C4-2B (cell line): ENCODE measurements around the gene ZNF346.

Source experiments
- ZFX ChIP-seq: fragments of 450-650 bp; IDR thresholded peaks from 2 replicates; pipeline ENCODE4 v1.6.1; 2017
- TF ChIP-seq, protein P1 (sequence below): fragments of 450-650 bp; conservative IDR thresholded peaks from 2 replicates; pipeline ENCODE4 v1.5.1; 2017; ENCODE audit warnings: mild to moderate bottlenecking

DNA sequence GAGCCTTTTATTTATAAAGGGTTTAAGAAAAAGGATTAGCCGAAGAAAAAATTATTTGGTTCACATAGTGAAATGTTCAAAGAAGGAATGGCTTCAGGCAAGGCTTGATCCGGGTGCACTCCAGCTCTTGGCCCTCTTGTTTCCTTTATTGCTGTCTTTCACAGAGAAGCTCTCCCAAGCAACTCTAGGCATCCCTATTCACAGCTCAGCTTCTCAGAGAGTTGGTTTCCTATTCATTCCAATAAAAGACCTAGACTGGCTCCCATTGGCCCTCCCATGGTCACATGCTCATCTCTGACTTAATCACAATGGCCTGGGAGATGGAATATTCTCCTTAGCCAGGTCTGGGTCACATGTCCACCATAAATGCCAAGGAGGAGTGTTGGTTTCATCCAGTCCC, 54.8 kb downstream of the ZNF346 start:
- TF ChIP-seq, protein P1, sequence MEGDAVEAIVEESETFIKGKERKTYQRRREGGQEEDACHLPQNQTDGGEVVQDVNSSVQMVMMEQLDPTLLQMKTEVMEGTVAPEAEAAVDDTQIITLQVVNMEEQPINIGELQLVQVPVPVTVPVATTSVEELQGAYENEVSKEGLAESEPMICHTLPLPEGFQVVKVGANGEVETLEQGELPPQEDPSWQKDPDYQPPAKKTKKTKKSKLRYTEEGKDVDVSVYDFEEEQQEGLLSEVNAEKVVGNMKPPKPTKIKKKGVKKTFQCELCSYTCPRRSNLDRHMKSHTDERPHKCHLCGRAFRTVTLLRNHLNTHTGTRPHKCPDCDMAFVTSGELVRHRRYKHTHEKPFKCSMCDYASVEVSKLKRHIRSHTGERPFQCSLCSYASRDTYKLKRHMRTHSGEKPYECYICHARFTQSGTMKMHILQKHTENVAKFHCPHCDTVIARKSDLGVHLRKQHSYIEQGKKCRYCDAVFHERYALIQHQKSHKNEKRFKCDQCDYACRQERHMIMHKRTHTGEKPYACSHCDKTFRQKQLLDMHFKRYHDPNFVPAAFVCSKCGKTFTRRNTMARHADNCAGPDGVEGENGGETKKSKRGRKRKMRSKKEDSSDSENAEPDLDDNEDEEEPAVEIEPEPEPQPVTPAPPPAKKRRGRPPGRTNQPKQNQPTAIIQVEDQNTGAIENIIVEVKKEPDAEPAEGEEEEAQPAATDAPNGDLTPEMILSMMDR: no peak
- TF ChIP-seq ZFX: no peak
